Vagina (tissue), 2 donors: Measurements from ENCODE around the gene FRG1.

Experiments used
- POLR2A ChIP-seq, 2 donors: fragments of 450-650 bp; IDR thresholded peaks; one replicate each; pipeline ENCODE4 v1.6.1; 2017; ENCODE audit warnings: antibody characterized with exemption in 2 of 2, mild to moderate bottlenecking in 2 of 2, moderate library complexity in 2 of 2
- POLR2AphosphoS5 ChIP-seq, 2 donors: sonication (generic); formaldehyde crosslinking; IDR thresholded peaks; one replicate each; pipeline ENCODE4 v1.9.0; 2017; ENCODE audit warnings: antibody characterized with exemption in 2 of 2, mild to moderate bottlenecking in 2 of 2, low read depth in 1 of 2; ENCODE audit not compliant: insufficient read depth in 1 of 2
- TF ChIP-seq, protein P1 (sequence below), 3 experiments: fragments of 450-650 bp in 2 of 3; fragments of 200-600 bp in 1 of 3; sonication (generic) in 1 of 3; IDR thresholded peaks; one replicate each; pipeline ENCODE4 v1.5.1; 2017 to 2019; ENCODE audit warnings: antibody characterized with exemption in 3 of 3, mild to moderate bottlenecking in 2 of 3, moderate library complexity in 2 of 3

GRCh38 chr4:189974056-189974455, 33.4 kb downstream of the FRG1 start:
- TF ChIP-seq, protein P1, sequence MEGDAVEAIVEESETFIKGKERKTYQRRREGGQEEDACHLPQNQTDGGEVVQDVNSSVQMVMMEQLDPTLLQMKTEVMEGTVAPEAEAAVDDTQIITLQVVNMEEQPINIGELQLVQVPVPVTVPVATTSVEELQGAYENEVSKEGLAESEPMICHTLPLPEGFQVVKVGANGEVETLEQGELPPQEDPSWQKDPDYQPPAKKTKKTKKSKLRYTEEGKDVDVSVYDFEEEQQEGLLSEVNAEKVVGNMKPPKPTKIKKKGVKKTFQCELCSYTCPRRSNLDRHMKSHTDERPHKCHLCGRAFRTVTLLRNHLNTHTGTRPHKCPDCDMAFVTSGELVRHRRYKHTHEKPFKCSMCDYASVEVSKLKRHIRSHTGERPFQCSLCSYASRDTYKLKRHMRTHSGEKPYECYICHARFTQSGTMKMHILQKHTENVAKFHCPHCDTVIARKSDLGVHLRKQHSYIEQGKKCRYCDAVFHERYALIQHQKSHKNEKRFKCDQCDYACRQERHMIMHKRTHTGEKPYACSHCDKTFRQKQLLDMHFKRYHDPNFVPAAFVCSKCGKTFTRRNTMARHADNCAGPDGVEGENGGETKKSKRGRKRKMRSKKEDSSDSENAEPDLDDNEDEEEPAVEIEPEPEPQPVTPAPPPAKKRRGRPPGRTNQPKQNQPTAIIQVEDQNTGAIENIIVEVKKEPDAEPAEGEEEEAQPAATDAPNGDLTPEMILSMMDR (IDR thresholded peaks at IDR 0.05), result no peak
- TF ChIP-seq POLR2AphosphoS5 (IDR thresholded peaks at IDR 0.05; ENCODE audit: insufficient read depth in 1 of 2, low read depth in 1 of 2), result no peak
- no peak for TF ChIP-seq POLR2A (IDR thresholded peaks at IDR 0.05)
